Midbrain (tissue), 1 donor: Measurements from ENCODE around the gene CPB2.

Source experiments
- DNase-seq: peaks from one replicate; lab custom pipeline; 2025; lab: John Stamatoyannopoulos, UW

The CPB2 gene

GRCh38 chr13:46097663-46098062 is 7.2 kb downstream of the CPB2 start:
- no peak for DNase-seq

GRCh38 chr13:46097015-46097414 is 7.8 kb downstream of the CPB2 start:
- DNase-seq: peak; percentile 55

DNA sequence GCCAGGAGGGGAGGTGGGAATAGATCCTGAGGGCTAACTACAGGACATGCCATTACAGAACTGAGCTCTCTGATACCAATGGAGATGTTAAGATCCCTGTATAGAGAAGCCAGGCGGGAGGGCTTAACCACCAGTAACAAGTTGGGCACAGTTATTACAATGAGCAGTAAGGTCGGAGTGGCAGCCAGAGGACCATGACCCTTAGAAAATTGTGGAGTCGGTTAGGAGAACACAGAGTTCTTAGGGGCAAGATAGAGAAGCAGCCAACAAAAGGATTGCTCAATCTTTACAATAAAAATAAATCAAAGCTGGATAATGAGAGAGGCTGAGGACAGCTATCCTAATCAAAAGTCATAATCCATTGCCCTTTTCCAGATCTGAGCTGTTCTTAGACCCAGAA is 10.4 kb downstream of the CPB2 start:
- no peak for DNase-seq

DNA sequence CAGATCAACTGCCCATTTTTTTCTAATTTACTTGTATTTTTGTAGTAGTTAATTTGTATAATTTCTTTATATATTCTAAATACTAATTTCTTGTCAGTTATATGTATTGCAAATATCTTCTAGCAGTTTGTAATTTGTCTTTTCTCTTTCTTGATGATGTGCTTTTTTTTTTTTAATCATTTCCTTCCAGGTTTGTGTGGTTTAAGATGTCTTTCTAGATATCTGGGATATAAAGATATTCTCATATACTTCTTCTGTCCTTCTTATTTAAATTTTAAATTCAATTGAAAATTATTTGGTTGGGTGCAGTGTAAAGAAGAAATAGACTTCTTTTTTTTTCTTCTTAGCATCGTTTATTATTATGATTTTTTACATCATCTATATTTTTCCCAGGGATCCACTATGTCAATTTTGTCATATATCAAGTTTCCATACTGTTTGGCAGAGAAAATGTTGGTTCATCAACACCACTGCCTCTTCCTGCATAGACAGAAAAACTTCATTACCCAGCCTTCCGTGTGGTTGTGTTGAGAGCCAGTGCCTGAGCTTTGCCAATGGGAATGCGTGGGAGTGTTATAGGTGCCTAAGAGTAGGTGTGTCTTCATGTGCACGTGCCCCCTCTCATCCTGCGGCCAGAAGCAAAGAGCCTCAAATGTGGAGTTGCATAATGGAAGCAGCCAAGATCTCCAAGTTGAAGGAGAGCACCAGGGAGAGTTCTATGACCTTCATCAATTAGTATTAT is 15.8 kb downstream of the CPB2 start:
- no peak for DNase-seq

DNA sequence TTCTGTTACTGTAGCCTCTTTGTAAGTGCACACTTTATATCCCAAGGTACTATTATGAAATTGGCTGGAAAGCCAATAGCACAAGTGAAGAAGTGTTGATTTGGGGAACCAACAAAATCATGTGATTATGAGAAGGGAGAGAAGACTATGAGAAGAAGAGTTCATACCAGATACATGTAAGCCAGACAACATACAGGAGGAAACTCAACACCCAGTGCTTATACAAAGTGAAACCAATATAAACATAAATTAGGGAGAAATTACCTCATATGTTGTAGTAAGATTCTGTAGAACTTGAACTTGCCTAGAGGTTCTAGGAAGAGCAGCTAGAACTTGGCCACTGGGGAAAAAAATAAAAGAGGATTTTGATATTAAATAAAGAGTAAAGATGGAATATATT is 17.4 kb downstream of the CPB2 start:
- no peak for DNase-seq

- no peak for DNase-seq
Measured at GRCh38 chr13:46086985-46087384, 17.8 kb downstream of the CPB2 start.

- no peak for DNase-seq
Measured at GRCh38 chr13:46086421-46086922, 18.4 kb downstream of the CPB2 start.

DNA sequence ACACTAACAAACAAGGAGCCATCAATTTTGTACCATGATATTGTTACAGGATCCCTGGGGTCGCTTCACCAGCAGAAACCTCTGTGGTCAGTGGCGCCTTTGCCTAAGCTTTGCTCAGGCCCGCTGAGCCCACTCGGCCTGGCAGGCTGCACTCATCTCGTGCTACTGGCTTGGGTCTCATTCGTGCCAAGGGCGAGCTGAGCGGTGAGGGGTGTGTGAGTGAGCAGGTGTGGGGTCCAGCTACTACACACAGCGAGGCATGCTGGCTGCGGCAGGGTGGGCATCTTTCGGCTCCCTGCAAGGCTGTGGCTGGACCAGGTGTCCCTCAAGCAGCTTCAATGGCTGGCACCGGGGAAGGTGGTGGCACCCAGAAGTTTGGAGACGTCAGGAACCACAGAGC is 19.1 kb downstream of the CPB2 start:
- no peak for DNase-seq

DNA sequence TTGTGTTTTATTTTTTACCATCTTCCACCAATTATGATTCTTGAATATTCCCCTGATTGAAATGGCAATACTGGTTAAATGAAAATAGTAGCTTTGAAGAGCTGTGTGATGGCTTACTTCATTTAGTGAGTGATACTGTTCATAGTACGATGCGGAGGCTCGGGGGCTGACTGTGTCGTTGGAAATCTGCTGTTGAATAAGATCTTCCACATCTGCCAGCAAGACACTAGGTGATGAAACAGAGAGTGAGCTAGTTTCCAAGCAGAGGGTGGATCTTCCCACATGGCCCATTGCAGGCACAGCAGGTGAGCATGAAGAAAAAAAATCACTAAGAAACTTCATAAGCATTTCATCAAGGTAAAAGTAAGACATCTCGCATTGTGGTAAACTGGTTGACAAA is 22.5 kb downstream of the CPB2 start:
- DNase-seq: no peak

DNA sequence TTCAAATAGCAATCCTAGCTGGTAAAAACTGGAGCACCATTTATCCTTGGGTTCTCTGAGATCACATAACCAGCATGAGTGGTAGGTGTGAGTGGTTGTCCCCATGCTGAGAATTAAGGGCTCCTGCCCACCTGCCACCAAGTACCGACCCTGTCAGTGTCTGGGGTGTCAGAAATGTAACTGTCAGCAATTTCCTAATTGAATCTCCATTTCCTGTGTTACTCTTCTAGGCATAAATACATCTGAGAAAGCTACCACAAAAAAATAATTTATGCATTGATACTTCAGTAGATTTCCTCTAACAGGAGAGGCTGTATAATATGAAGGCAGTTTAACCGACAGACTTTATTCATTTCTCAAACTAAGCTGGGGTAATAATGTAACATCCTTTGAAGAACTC is 25.1 kb downstream of the CPB2 start:
- DNase-seq: no peak

DNA sequence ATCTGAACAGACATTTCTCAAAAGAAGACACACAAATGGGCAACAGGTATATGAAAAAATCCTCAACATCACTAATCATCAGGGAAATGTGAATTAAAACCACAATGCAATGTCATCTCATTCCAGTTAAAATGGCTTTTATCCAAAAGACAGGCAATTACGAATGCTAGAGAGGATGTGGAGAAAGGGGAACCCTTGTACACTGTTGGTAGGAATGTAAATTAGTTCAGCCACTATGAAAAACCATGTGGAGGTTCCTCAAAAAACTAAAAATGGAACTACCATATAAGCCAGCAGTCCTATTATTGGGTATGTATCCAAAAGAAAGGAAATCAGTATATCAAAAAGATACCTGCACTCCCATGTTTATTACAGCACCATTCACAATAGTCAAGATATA is 27.6 kb downstream of the CPB2 start:
- no peak for DNase-seq

DNA sequence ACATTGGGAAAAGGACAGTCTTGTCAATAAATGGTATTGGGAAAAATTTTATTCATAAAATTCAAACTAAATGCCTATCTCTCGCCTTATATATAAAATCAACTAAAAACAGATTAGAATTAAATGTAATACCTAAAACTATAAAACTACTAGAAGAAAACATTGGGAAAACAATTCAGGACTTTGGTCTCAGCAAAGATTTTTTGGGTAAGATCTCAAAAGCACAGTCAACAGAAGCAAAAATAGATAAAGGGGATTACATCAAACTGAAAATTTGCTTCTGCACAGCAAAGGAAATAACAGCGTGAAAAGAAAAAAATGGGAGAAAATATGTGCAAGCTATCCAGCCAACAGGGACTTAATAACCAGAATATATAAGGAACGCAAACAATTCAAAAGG is 28.0 kb downstream of the CPB2 start:
- no peak for DNase-seq

DNA sequence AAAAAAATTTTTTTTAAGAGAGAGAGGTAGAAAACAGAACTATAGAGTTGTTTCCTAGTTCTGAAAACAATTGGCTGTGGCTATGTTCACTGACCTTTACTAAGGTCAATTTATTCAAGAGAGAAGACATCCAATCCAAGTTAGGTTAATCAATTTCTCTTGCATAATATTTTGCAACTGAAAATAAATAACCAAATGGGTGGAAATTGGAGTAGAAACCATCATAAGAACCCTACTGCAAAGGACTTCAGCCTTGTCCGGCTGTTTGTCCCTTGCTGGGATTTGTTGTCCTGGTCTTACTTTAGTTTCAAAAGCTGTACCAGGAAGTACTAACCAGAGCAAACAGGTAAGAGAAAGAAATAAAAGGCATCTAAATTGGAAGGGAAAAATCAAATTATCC is 29.0 kb downstream of the CPB2 start:
- no peak for DNase-seq

- no peak for DNase-seq
Measured at GRCh38 chr13:46071590-46072249, 33.1 kb downstream of the CPB2 start.

DNA sequence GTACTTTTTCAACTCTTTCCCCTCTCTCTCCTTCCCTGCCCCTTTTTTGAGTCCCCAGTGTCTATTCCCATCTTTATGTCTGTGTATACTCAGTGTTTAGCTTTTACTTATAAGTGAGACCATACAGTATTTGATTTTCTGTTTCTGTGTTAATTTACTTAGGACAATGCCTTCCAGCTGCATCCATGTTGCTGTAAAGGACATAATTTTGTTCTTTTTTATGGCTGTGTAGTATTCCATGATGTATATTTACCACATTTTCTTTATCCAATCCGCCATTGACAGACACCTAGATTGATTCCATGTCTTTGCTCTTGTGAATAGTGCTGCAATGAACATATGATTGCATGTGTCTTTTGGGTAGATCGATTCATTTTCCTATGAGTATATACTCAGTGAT is 41.5 kb downstream of the CPB2 start:
- DNase-seq: no peak

- DNase-seq: no peak
Measured at GRCh38 chr13:46062185-46062584, 42.6 kb downstream of the CPB2 start.

DNA sequence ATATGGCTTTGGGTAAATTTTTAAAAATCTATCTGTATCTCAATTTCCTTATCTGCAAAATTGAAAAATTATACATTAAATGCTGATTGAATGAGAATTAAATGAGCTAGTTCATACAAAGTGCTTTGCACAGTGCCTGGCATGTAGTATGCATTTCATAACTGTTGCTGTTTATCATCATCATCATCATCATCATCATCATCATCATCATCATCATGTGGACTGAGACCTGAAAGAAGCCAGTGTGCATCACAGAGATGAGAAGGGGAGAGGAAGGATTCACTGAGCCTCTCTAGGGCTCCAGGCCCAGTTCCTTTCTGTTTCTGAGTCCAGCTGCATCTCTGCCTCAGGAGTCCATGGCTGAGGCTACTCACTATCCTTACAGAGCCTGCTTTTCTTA is 45.4 kb downstream of the CPB2 start:
- no peak for DNase-seq

DNA sequence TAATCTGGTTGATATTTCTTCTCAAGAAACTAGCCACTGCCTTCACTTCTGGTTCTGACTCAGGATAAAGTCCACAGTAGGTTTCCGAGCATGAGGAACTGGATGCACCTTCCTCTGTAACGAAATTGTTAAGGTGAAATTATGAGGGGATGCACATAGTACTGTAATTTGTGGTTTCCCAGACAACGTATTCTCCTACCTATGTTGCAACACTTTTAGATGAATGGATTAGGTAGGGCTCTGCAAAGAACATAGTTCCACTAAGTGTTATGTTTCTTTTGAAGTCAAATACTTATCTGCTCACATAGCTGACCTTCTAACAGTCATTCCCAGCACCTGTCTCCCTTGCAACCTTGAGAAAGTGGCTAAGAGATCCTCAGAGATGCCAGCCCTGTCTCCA is 46.6 kb downstream of the CPB2 start:
- DNase-seq: no peak

- DNase-seq: peak; percentile 54
Measured at GRCh38 chr13:46057256-46058015, 47.4 kb downstream of the CPB2 start.

GRCh38 chr13:46053162-46054012 is 51.4 kb downstream of the CPB2 start:
- DNase-seq: no peak

DNA sequence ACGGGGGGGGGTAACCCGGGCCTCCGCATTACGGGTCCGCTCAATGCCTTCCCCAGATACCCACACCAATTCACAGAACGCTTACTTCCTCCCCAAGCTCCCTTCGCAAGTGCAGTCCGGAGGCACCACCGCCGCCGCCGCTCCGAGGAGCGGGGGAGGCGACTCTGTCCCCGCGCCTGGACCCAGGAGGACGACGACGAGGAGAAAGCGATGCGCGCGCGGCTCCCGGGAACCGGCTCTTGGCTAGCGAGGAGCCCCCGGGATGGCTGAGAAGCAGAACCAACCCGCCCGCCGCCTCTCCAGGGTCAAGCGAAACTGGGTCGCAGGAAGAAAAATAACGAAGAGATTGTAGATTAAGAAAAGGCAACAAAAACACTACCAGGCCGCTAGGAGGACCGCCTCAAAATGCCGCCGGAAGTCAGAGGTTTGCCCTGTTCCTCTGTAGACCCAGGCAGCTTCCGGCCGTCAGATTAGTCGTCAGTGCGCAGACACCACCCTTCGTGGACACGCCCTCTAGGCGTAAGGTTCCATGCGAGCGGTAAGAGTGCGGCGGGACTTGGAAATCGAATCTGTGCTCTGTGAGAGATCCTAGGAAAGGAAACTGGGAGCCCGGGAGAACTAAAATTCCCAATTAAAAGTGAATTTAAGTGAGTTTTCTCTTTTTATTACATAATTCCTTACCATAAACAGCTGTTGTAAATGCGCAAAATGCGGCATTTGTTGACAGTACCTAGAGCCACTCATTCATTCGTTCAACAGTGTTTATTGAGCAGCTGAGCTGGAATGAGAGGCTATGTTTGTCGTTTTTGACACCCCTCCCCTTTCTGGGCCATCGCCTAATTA is 52.3 kb downstream of the CPB2 start, which contains the start of gene ZC3H13:
TSS of gene ZC3H13 (minus strand) at position 428 of the 843 bp plus-strand sequence. CDS start 7,239 bp downstream, outside the sequence.
- DNase-seq: peak; percentile 96
